H1 (cell line): ENCODE results near the gene LRRC8D. TPM values are rescaled to one million over a fixed set of nuclear protein-coding genes. Genes with fewer than 3 reads are reported as not detected.
A peak's percentile ranks its signal among the peaks of the same experiment; 100 is the strongest.

ENCODE experiments used
- CTCF ChIA-PET: fragments of 300-600 bp; sonication (Branson Sonifier 250); formaldehyde crosslinking; loops from one replicate; lab custom pipeline; 2021; ENCODE audit not compliant: partially characterized antibody; lab: Charles Lee
- POLR2A ChIA-PET: fragments of 300-600 bp; sonication (Branson Sonifier 250); formaldehyde crosslinking; loops from one replicate; lab custom pipeline; 2021; ENCODE audit warnings: inconsistent platforms; ENCODE audit not compliant: partially characterized antibody; lab: Charles Lee
- DNase-seq, 2 experiments: peaks; one replicate each; pipeline versions ENCODE4 v3.0.0 to v3.0.0-alpha.2; 2010 to 2022; ENCODE audit warnings: low spot score in 2 of 2, low read depth in 1 of 2, mixed read lengths in 1 of 2
- FAIRE-seq: peaks from 2 replicates; lab custom pipeline; 2011; peaks lifted over from hg19 to GRCh38; lab: Jason Lieb, UNC
- H2AFZ ChIP-seq: 2 replicates; pipeline ENCODE4 v1.8.1; 2012; ENCODE audit warnings: low read length, inconsistent platforms
- H2AK5ac ChIP-seq: 2 replicates; pipeline ENCODE4 v1.6.1; 2013; ENCODE audit warnings: low read depth, low read length
- H2BK120ac ChIP-seq: replicated peaks from 2 replicates; pipeline ENCODE3; 2013; ENCODE audit warnings: low read depth, low read length, inconsistent platforms
- H2BK12ac ChIP-seq: 2 replicates; pipeline ENCODE4 v1.6.1; 2013; ENCODE audit warnings: low read depth, low read length
- H2BK15ac ChIP-seq: 2 replicates; pipeline ENCODE4 v1.6.1; 2013; ENCODE audit warnings: low read length
- H2BK20ac ChIP-seq: 2 replicates; pipeline ENCODE4 v1.6.1; 2013; ENCODE audit warnings: low read length
- H2BK5ac ChIP-seq: 2 replicates; pipeline ENCODE4 v1.6.1; 2013; ENCODE audit warnings: low read depth, low read length
- H3K14ac ChIP-seq: 2 replicates; pipeline ENCODE4 v1.6.1; 2013; ENCODE audit warnings: inconsistent platforms; ENCODE audit not compliant: insufficient read length
- H3K18ac ChIP-seq: 2 replicates; pipeline ENCODE4 v1.6.1; 2013; ENCODE audit warnings: low read length; ENCODE audit errors: extremely low read depth
- H3K23ac ChIP-seq: 2 replicates; pipeline ENCODE4 v1.6.1; 2013; ENCODE audit warnings: inconsistent platforms; ENCODE audit not compliant: insufficient read length
- H3K23me2 ChIP-seq: 2 replicates; pipeline ENCODE4 v1.6.1; 2013; ENCODE audit warnings: low read depth, low read length
- H3K27ac ChIP-seq: 2 replicates; pipeline ENCODE4 v1.6.1; 2011; ENCODE audit warnings: low read depth, low read length, inconsistent platforms
- H3K27me3 ChIP-seq, 4 experiments: replicated peaks in 1 of 4; 1 replicate in 1 of 4; 2 replicates in 3 of 4; pipeline versions ENCODE4 v1.6.1 to v1.8.1; 2011 to 2013; ENCODE audit warnings: low read length in 3 of 4, mild to moderate bottlenecking in 3 of 4, inconsistent platforms in 2 of 4, mixed read lengths in 2 of 4, moderate library complexity in 1 of 4; ENCODE audit not compliant: control insufficient read depth in 3 of 4, insufficient read depth in 3 of 4; ENCODE audit errors: extremely low read depth in 1 of 4
- H3K36me3 ChIP-seq, 4 experiments: 2 replicates each; pipeline versions ENCODE4 v1.6.1 to v1.8.1; 2011 to 2013; ENCODE audit warnings: mild to moderate bottlenecking in 4 of 4, low read length in 3 of 4, moderate library complexity in 2 of 4, control low read depth in 1 of 4, inconsistent platforms in 1 of 4; ENCODE audit not compliant: insufficient read depth in 4 of 4, control insufficient read depth in 2 of 4
- H3K4ac ChIP-seq: replicated peaks from 2 replicates; pipeline ENCODE3; 2013; ENCODE audit warnings: low read length, low read depth, mixed read lengths, inconsistent platforms; ENCODE audit not compliant: insufficient read length
- H3K4me1 ChIP-seq, 4 experiments: replicated peaks in 1 of 4; 1 replicate in 1 of 4; 2 replicates in 3 of 4; pipeline versions ENCODE4 v1.6.1 to v1.8.1; 2011 to 2013; ENCODE audit warnings: low read length in 3 of 4, inconsistent platforms in 2 of 4, mixed read lengths in 1 of 4; ENCODE audit not compliant: insufficient read depth in 4 of 4, control insufficient read depth in 3 of 4
- H3K4me2 ChIP-seq, 2 experiments: 2 replicates each; pipeline versions ENCODE4 v1.6.1 to v1.8.1; 2011 to 2013; ENCODE audit warnings: low read depth in 2 of 2, low read length in 2 of 2, control low read depth in 1 of 2, inconsistent platforms in 1 of 2, mild to moderate bottlenecking in 1 of 2; ENCODE audit not compliant: insufficient read depth in 1 of 2
- H3K4me3 ChIP-seq, 4 experiments: fragments of 200-600, 300-600 bp in 1 of 4; sonication (generic), shearing (Covaris generic), sonication (Bioruptor Twin) in 1 of 4; 2 replicates each; pipeline versions ENCODE4 v1.5.1 to v1.8.1; 2011 to 2016; ENCODE audit warnings: low read length in 4 of 4, low read depth in 3 of 4, control low read depth in 2 of 4, inconsistent platforms in 2 of 4, mild to moderate bottlenecking in 2 of 4, mixed read lengths in 1 of 4, moderate library complexity in 1 of 4; ENCODE audit not compliant: insufficient read depth in 2 of 4; ENCODE audit errors: extremely low read depth in 1 of 4
- H3K56ac ChIP-seq: replicated peaks from 2 replicates; pipeline ENCODE3; 2013; ENCODE audit warnings: low read depth, mild to moderate bottlenecking, mixed read lengths, low read length, inconsistent platforms; ENCODE audit not compliant: insufficient read length
- H3K79me1 ChIP-seq: 2 replicates; pipeline ENCODE4 v1.6.1; 2013; ENCODE audit warnings: low read depth, low read length, control low read depth
- H3K79me2 ChIP-seq, 2 experiments: 2 replicates each; pipeline versions ENCODE4 v1.6.1 to v1.8.1; 2012 to 2013; ENCODE audit warnings: low read length in 2 of 2, mild to moderate bottlenecking in 2 of 2, inconsistent platforms in 1 of 2; ENCODE audit not compliant: insufficient read depth in 2 of 2, control insufficient read depth in 1 of 2
- H3K9ac ChIP-seq, 4 experiments: replicated peaks in 1 of 4; 1 replicate in 1 of 4; 2 replicates in 3 of 4; pipeline versions ENCODE4 v1.6.1 to v1.8.1; 2011 to 2013; ENCODE audit warnings: low read depth in 3 of 4, low read length in 3 of 4, control low read depth in 2 of 4, mild to moderate bottlenecking in 2 of 4, moderate library complexity in 2 of 4, inconsistent platforms in 1 of 4; ENCODE audit errors: extremely low read depth in 1 of 4
- H3K9me3 ChIP-seq, 2 experiments: 2 replicates each; pipeline versions ENCODE4 v1.6.1 to v1.8.1; 2012 to 2013; ENCODE audit warnings: mild to moderate bottlenecking in 2 of 2, moderate library complexity in 2 of 2, control low read depth in 1 of 2, inconsistent platforms in 1 of 2, low read depth in 1 of 2, low read length in 1 of 2, mixed read lengths in 1 of 2; ENCODE audit not compliant: insufficient read depth in 2 of 2
- H4K20me1 ChIP-seq, 2 experiments: replicated peaks in 1 of 2; 2 replicates each; pipeline versions ENCODE3 to v1.8.1; 2011 to 2013; ENCODE audit warnings: inconsistent platforms in 2 of 2, low read length in 2 of 2, mild to moderate bottlenecking in 1 of 2; ENCODE audit not compliant: insufficient read depth in 2 of 2, control insufficient read depth in 1 of 2
- H4K5ac ChIP-seq: 2 replicates; pipeline ENCODE4 v1.6.1; 2013; ENCODE audit warnings: low read length, low read depth, mixed read lengths, inconsistent platforms; ENCODE audit not compliant: insufficient read length
- H4K8ac ChIP-seq: 2 replicates; pipeline ENCODE4 v1.8.0; 2013; ENCODE audit warnings: mild to moderate bottlenecking, moderate library complexity, low read length, inconsistent platforms; ENCODE audit not compliant: insufficient read depth; ENCODE audit errors: extremely low read depth
- H4K91ac ChIP-seq: replicated peaks from 2 replicates; pipeline ENCODE3; 2013; ENCODE audit warnings: low read length, mixed read lengths, inconsistent platforms; ENCODE audit not compliant: insufficient read length
- ATF2 ChIP-seq: IDR thresholded peaks from 2 replicates; pipeline ENCODE4 v1.6.1; 2012; ENCODE audit warnings: low read length, inconsistent platforms
- ATF3 ChIP-seq: IDR thresholded peaks from 2 replicates; pipeline ENCODE4 v1.6.1; 2011; ENCODE audit warnings: low read depth, mild to moderate bottlenecking, low read length; ENCODE audit not compliant: insufficient read depth
- KDM5A ChIP-seq: fragments of 200-600 bp; IDR thresholded peaks from 2 replicates; pipeline ENCODE4 v1.7.1; 2012; ENCODE audit warnings: mild to moderate bottlenecking, low read length, inconsistent platforms, mixed read lengths
- MAFK ChIP-seq: IDR thresholded peaks from 2 replicates; pipeline ENCODE4 v1.6.1; 2012; ENCODE audit warnings: low read depth, mild to moderate bottlenecking, improper control_type of control experiment, low read length
- PHF8 ChIP-seq: fragments of 200-600 bp; sonication (generic); conservative IDR thresholded peaks from 2 replicates; pipeline ENCODE4 v1.7.1; 2012; ENCODE audit warnings: low read depth, mild to moderate bottlenecking, inconsistent platforms, low read length, moderate library complexity
- POU5F1 ChIP-seq: IDR thresholded peaks from 2 replicates; pipeline ENCODE4 v1.6.1; 2011; ENCODE audit warnings: low read depth, mild to moderate bottlenecking, low read length, moderate library complexity
- SUZ12 ChIP-seq: fragments of 200-600 bp; sonication (generic); IDR thresholded peaks from 2 replicates; pipeline ENCODE4 v1.6.1; 2012; ENCODE audit warnings: mild to moderate bottlenecking, inconsistent platforms, low read length, moderate library complexity, mixed read lengths
- ZNF274 ChIP-seq: IDR thresholded peaks from 2 replicates; pipeline ENCODE4 v1.7.0; 2012; ENCODE audit warnings: low read length, borderline replicate concordance; ENCODE audit errors: extremely low read depth
- WGBS, 2 experiments: shearing (Covaris generic) in 1 of 2; methylation state at CpG; one replicate each; pipeline versions ENCODE4 v1.1.6 to v1.1.7; 2013 to 2015; ENCODE audit warnings: low lambda C conversion rate in 2 of 2, mixed read lengths in 2 of 2, inconsistent platforms in 1 of 2, low coverage in 1 of 2, missing lambda C conversion rate in 1 of 2; ENCODE audit not compliant: insufficient replicate concordance in 2 of 2, insufficient coverage in 1 of 2, insufficient read length in 1 of 2; ENCODE audit errors: extremely low coverage in 1 of 2, missing lambda C conversion rate in 1 of 2; 5-methylcytosine and 5-hydroxymethylcytosine counted together
- polyA plus RNA-seq, 7 experiments: library from polyadenylated mRNA; depleted of rRNA in 3 of 7; stranded (reverse) in 5 of 7; unstranded in 2 of 7; fragments of >200 nt in 5 of 7; fragments of 200-250 nt in 2 of 7; gene quantifications; 1 replicate in 5 of 7; 2 replicates in 1 of 7; 4 replicates in 1 of 7; pipeline versions ENCODE4 v1.2.1 to v1.2.3, GENCODE V29; 2011 to 2013; ENCODE audit warnings: missing spikeins in 2 of 7, mixed read lengths in 2 of 7
- total RNA-seq: library from RNA; stranded (reverse); fragmentation: NEBNext Ultra II Directional; extraction: Animal tissue kit (Norgen Biotek cat#: 25700); gene quantifications from 2 replicates; pipeline ENCODE4 v1.2.1, GENCODE V29; 2021

LRRC8D gene
- total and polyA plus RNA-seq, 2 of the 8 experiments (the other 6 are each of a cell fraction or from before 2014, with no cell fraction given): 42.0 to 58.5 TPM

GRCh38 chr1:89908672-89909436 is 88.0 kb downstream of the LRRC8D start:
- H3K36me3 ChIP-seq: no peaks in the 10 kb centered on the region
- no peaks in the 10 kb centered on the region for H3K27me3 ChIP-seq
- H3K4ac ChIP-seq: no peak overlapping the region
- 0 out of 2 replicates have a peak overlapping the region, but pooled peaks have one; percentile 18 for H2AK5ac ChIP-seq
- peaks cover 0 to 47% of the 10 kb centered on the region in 2 experiments; a peak in 3 of 4 replicates for H3K79me2 ChIP-seq
- 91% methylated on average over 5 of the region's 5 CpGs; no CpG with 5 or more reads in 1 of the 2 experiments for WGBS, 2 experiments
- no peaks in the 10 kb centered on the region for H4K20me1 ChIP-seq
- H3K4me1 ChIP-seq: peaks cover 15 to 40% (median 37%) of the 10 kb centered on the region in 4 experiments; a peak in 6 of 7 replicates
- H2BK120ac ChIP-seq: no peak overlapping the region
- ChIA-PET CTCF (interaction anchor here (0.6 to 1.1 kb wide), 4 partner anchors 42 to 117 kb away, joined by 3 to 4 read pairs (median 3); no protein-coding TSS in a partner anchor), POLR2A (interaction anchor here (0.9 to 1.2 kb wide), 2 partner anchors 24 to 28 kb away, joined by 3 to 4 read pairs; no protein-coding TSS in a partner anchor)
- peak overlapping the region; percentile 16; the same call in 1 of the 2 replicates for H2BK20ac ChIP-seq
- peaks cover 2% of the 10 kb centered on the region; the same call in 1 of the 2 replicates for H3K79me1 ChIP-seq
- H4K91ac ChIP-seq: no peak overlapping the region
- no peak overlapping the region for H3K9ac ChIP-seq
- H2BK15ac ChIP-seq: no peak overlapping the region
- no peak overlapping the region for H3K4me3 ChIP-seq
- no peak overlapping the region for H3K14ac ChIP-seq
- peak overlapping the region; percentile 13; the same call in 1 of the 2 replicates for H2BK12ac ChIP-seq
- H2BK5ac ChIP-seq: peak overlapping the region; percentile 53; the same call in 1 of the 2 replicates
- no peaks in the 10 kb centered on the region for H3K9me3 ChIP-seq
- no peak overlapping the region for H3K23ac ChIP-seq
- no peak for FAIRE-seq
- TF ChIP-seq SUZ12: no peak
- TF ChIP-seq POU5F1: no peak
- TF ChIP-seq ATF2: no peak
- no peak for TF ChIP-seq ATF3
- TF ChIP-seq ZNF274: no peak
- no peak for TF ChIP-seq KDM5A
- no peak for TF ChIP-seq MAFK
- TF ChIP-seq PHF8: no peak
- TF ChIP-seq, all 59 proteins: peak for 0
- no peak overlapping the region for H3K27ac ChIP-seq
- H3K23me2 ChIP-seq: no peaks in the 10 kb centered on the region
- H2AFZ ChIP-seq: no peak overlapping the region
- no peak overlapping the region for H4K8ac ChIP-seq
- H3K4me2 ChIP-seq: no peak overlapping the region
- peak overlapping the region; percentile 26; the same call in 1 of the 2 replicates for H3K18ac ChIP-seq
- no peak overlapping the region for H4K5ac ChIP-seq
- no peak for DNase-seq
- H3K56ac ChIP-seq: no peak overlapping the region
